GM12873 (cell line): ENCODE results near the gene TAS1R3.

Experiments
- TF ChIP-seq, protein P1 (sequence below): IDR thresholded peaks from 2 replicates; pipeline ENCODE4 v1.5.1; 2012; ENCODE audit warnings: low read depth, mild to moderate bottlenecking, moderate library complexity, low read length, control low read depth; ENCODE audit not compliant: insufficient read depth; ENCODE audit errors: missing control alignments

The TAS1R3 gene

GRCh38 chr1:1308756-1309250 is 22.3 kb upstream of the TAS1R3 start:
- TF ChIP-seq, protein P1, sequence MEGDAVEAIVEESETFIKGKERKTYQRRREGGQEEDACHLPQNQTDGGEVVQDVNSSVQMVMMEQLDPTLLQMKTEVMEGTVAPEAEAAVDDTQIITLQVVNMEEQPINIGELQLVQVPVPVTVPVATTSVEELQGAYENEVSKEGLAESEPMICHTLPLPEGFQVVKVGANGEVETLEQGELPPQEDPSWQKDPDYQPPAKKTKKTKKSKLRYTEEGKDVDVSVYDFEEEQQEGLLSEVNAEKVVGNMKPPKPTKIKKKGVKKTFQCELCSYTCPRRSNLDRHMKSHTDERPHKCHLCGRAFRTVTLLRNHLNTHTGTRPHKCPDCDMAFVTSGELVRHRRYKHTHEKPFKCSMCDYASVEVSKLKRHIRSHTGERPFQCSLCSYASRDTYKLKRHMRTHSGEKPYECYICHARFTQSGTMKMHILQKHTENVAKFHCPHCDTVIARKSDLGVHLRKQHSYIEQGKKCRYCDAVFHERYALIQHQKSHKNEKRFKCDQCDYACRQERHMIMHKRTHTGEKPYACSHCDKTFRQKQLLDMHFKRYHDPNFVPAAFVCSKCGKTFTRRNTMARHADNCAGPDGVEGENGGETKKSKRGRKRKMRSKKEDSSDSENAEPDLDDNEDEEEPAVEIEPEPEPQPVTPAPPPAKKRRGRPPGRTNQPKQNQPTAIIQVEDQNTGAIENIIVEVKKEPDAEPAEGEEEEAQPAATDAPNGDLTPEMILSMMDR: no peak

GRCh38 chr1:1309251-1310108 is 21.6 kb upstream of the TAS1R3 start:
- TF ChIP-seq, protein P1: no peak

DNA sequence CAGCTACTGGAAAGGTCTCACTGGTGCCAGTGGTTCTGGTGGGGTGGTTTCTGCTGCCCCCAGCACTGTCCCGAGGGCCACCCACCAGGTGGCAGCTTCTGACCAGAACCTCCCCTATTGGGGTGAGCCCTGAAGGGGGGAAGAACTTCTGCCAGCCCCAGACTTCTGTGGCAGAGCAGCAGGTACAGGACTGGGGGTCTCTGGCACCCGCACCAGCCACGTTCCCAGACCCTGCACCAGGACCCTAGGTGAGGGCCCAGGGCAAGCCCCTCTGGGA is 21.0 kb upstream of the TAS1R3 start:
- TF ChIP-seq, protein P1: no peak

- TF ChIP-seq, protein P1: no peak
These were observed 20.5 kb upstream of the TAS1R3 start for GRCh38 chr1:1310476-1311053.

GRCh38 chr1:1311107-1312104 is 19.7 kb upstream of the TAS1R3 start:
- TF ChIP-seq, protein P1: no peak

DNA sequence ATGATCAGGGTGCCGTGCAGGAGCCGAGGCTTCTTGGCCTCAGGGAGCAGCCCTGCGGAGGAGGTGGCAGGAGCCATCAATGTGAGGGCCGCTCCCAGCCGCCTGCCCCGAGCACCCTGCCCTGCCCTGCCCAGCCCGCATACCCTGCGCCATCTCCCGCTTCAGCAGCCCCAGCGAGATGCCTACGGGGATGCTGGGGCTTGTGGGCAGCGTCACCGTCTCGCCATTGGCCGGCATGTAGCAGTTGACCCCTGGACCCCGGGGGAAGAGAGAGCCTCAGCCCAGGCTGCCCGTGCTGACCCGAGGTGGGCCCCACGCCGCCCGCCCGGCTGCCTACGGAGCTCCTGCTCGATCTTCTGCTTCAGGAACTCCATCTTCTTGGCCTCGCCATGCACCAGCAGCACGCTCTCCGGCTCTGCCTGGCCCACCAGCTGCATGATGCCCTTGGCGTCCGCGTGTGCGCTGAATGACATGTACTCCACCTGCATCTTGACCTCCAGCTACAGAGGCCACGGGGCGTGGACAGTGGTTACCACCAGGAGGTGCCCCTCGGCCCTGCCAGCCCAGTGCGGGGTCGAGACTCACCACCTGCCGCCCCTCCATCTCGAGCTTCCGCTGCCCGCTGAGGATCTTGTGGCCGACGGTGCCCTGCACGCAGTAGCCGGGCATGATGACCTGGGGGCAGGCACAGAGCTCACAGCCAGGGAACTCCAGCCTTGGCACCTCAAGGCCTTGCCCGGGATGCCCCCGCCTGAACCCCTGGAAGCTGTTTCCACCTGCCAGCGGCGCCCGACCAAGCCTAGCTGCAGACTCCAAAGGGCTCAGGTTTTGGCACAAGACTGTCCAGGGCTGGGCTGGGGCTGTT is 18.4 kb upstream of the TAS1R3 start:
- TF ChIP-seq, protein P1: no peak
